RWPE2 (cell line): Measurements from ENCODE around the gene GALNT7.

ENCODE experiments used
- ATAC-seq: fragments of 200-7000 bp; cut with Tn5 transposase; 3 replicates; pipeline ENCODE4 v1.9.1; 2021; ENCODE audit warnings: low read depth
- DNase-seq: peaks from one replicate; pipeline ENCODE4 v3.0.0-alpha.2; 2020; ENCODE audit warnings: low spot score
- H3K27ac ChIP-seq: fragments of 450-650 bp; 2 replicates; pipeline ENCODE4 v1.5.1; 2017; ENCODE audit warnings: mild to moderate bottlenecking; ENCODE audit not compliant: poor library complexity, severe bottlenecking
- H3K27me3 ChIP-seq: fragments of 250-450 bp; sonication (Bioruptor Pico); 2 replicates; pipeline ENCODE4 v1.5.1; 2021; ENCODE audit warnings: mild to moderate bottlenecking, moderate library complexity; ENCODE audit not compliant: insufficient read depth, poor library complexity, severe bottlenecking
- H3K36me3 ChIP-seq: fragments of 250-450 bp; sonication (Bioruptor Pico); 2 replicates; pipeline ENCODE4 v1.5.1; 2020; ENCODE audit warnings: low read depth, mild to moderate bottlenecking, moderate library complexity
- H3K4me1 ChIP-seq: fragments of 250-450 bp; sonication (Bioruptor Pico); 2 replicates; pipeline ENCODE4 v1.5.1; 2021; ENCODE audit warnings: mild to moderate bottlenecking, moderate library complexity; ENCODE audit not compliant: insufficient read depth, poor library complexity, severe bottlenecking
- H3K4me3 ChIP-seq: fragments of 250-450 bp; sonication (Bioruptor Pico); 2 replicates; pipeline ENCODE4 v1.5.1; 2021; ENCODE audit warnings: mild to moderate bottlenecking, moderate library complexity; ENCODE audit not compliant: severe bottlenecking
- H3K9me3 ChIP-seq: fragments of 250-450 bp; sonication (Bioruptor Pico); 2 replicates; pipeline ENCODE4 v1.5.1; 2021; ENCODE audit warnings: mild to moderate bottlenecking, moderate library complexity; ENCODE audit not compliant: severe bottlenecking
- CTCF ChIP-seq: fragments of 450-650 bp; IDR thresholded peaks from one replicate; pipeline ENCODE4 v1.5.1; 2017; ENCODE audit warnings: mild to moderate bottlenecking, moderate library complexity; ENCODE audit not compliant: poor library complexity, severe bottlenecking

GALNT7 gene

GRCh38 chr4:173371292-173372192, 202.9 kb downstream of the GALNT7 start:
- TF ChIP-seq CTCF, result no peak
- Histone ChIP-seq H3K4me1 (peaks cover 16% of the 10 kb centered on the region), H3K9me3 (no peaks in the 10 kb centered on the region), H3K4me3 (peak overlapping the region; percentile 59), H3K27me3 (no peaks in the 10 kb centered on the region), H3K36me3 (peaks cover 18% of the 10 kb centered on the region), H3K27ac (peak overlapping the region; percentile 90)
- DNase-seq (peak; percentile 59), ATAC-seq (peak; percentile 37)
